WTC11 (cell line): ENCODE results near the gene CASTOR2. TPM values are rescaled to one million over a fixed set of nuclear protein-coding genes. Genes with fewer than 3 reads are reported as not detected.
"Not testable (repeated sequence)": the region's sequence is repeated elsewhere in the genome, so short reads cannot be mapped to it uniquely, and the experiment has no call there.

Source experiments
- ATAC-seq: fragments of 200-7000 bp; cut with Tn5 transposase; 2 replicates; pipeline ENCODE4 v1.10.0; 2021; ENCODE audit warnings: mild to moderate bottlenecking, moderate library complexity
- CTCF ChIA-PET: fragments of 300-600 bp; sonication (Branson Sonifier 250); formaldehyde crosslinking; loops from one replicate; lab custom pipeline; 2021; ENCODE audit warnings: antibody characterized with exemption; lab: Charles Lee
- POLR2A ChIA-PET: fragments of 350-600 bp; sonication (Branson Sonifier 250); formaldehyde crosslinking; loops from one replicate; lab custom pipeline; 2021; ENCODE audit warnings: antibody characterized with exemption; lab: Charles Lee
- DNase-seq: peaks from one replicate; pipeline ENCODE4 v3.0.0; 2021; ENCODE audit warnings: low spot score
- H3K27ac Mint-ChIP-seq: 2 replicates; pipeline ENCODE4 v1.8.0; 2021; ENCODE audit warnings: mixed read lengths
- H3K27me3 Mint-ChIP-seq: 2 replicates; pipeline ENCODE4 v1.8.0; 2021; ENCODE audit warnings: low read depth, mild to moderate bottlenecking, moderate library complexity, mixed read lengths
- H3K36me3 Mint-ChIP-seq: 2 replicates; pipeline ENCODE4 v1.8.0; 2021; ENCODE audit warnings: mixed read lengths
- H3K4me1 Mint-ChIP-seq: 2 replicates; pipeline ENCODE4 v1.8.0; 2022; ENCODE audit warnings: mixed read lengths
- H3K4me3 Mint-ChIP-seq: 2 replicates; pipeline ENCODE4 v1.8.0; 2021; ENCODE audit warnings: mild to moderate bottlenecking, moderate library complexity, mixed read lengths
- H3K9me3 Mint-ChIP-seq: 2 replicates; pipeline ENCODE4 v1.8.0; 2021; ENCODE audit warnings: mixed read lengths
- SMAD3 ChIP-seq: sonication (generic); formaldehyde crosslinking; IDR thresholded peaks from 2 replicates; pipeline ENCODE4 v1.8.0; 2022; ENCODE audit warnings: missing genetic modification reagents, mild to moderate bottlenecking, borderline replicate concordance
- ZNF512 ChIP-seq: sonication (generic); formaldehyde crosslinking; IDR thresholded peaks from 2 replicates; pipeline ENCODE4 v1.8.1; 2022; ENCODE audit warnings: missing genetic modification reagents, borderline replicate concordance
- total RNA-seq: library from RNA; stranded (reverse); gene quantifications from 3 replicates; pipeline ENCODE4 v1.2.3, GENCODE V29; 2021

Gene CASTOR2
- total RNA-seq, 1 experiment from 2014 or later: 38.7 TPM

- ATAC-seq: no peak; the same call in 1 of the 2 replicates
- DNase-seq: no peak
- Mint-ChIP-seq H3K27ac (peak overlapping the region; percentile 98), H3K4me1 (0 out of 2 replicates have a peak, but pooled peaks cover 3% of the 10 kb centered on the region), H3K36me3 (peaks cover 24% of the 10 kb centered on the region), H3K27me3 (no peaks in the 10 kb centered on the region; the same call in 1 of the 2 replicates), H3K4me3 (peak overlapping the region; percentile 98)
- POLR2A ChIA-PET: interaction anchor here (0.6 kb wide), 1 partner anchor 730 kb away, joined by 3 read pairs; no protein-coding TSS in a partner anchor
- TF ChIP-seq ZNF512 (CRISPR knock-in tag) (no peak), SMAD3 (CRISPR knock-in tag) (peak; percentile 57; the same call in 1 of the 2 replicates)
- TF ChIP-seq, all 79 proteins: peak for 1
- no peaks in the 10 kb centered on the region for H3K9me3 Mint-ChIP-seq
- CTCF ChIA-PET: interaction anchor here (1.6 kb wide), 1 partner anchor 27 kb away, joined by 6 read pairs; no protein-coding TSS in a partner anchor
These were observed 108.4 kb downstream of the CASTOR2 start for GRCh38 chr7:75072981-75073283.

- ATAC-seq, CTCF ChIA-PET: not testable (repeated sequence)
- peak overlapping the region; percentile 84; the same call in 1 of the 2 replicates for H3K27ac Mint-ChIP-seq
These were observed 109.7 kb downstream of the CASTOR2 start for GRCh38 chr7:75074262-75074641.

More at GRCh38 chr7:75074262-75074641, 109.7 kb downstream of the CASTOR2 start:
- DNase-seq, H3K9me3 Mint-ChIP-seq, H3K27me3 Mint-ChIP-seq, H3K4me1 Mint-ChIP-seq, POLR2A ChIA-PET: not testable (repeated sequence)
- Mint-ChIP-seq H3K36me3 (peaks cover 16% of the 10 kb centered on the region), H3K4me3 (peak overlapping the region; percentile 98)

Other genes starting within 250 kb of the CASTOR2 start
- 0.50 to 0.68 TPM (median 0.66 TPM) in 3 replicates for gene NCF1, start 190.7 kb upstream of the CASTOR2 start, total RNA-seq
- gene GTF2IRD2, start 113.1 kb upstream of the CASTOR2 start, total RNA-seq: 7.2 to 8.8 TPM (median 8.5 TPM) in 3 replicates
- gene RCC1L, start 109.1 kb downstream of the CASTOR2 start, total RNA-seq: 52.3 to 57.0 TPM (median 53.0 TPM) in 3 replicates
- gene GTF2IRD2B, start 127.9 kb downstream of the CASTOR2 start, total RNA-seq: 8.7 to 11.2 TPM (median 10.8 TPM) in 3 replicates